Measurements from ENCODE around the gene LCNL1.

The LCNL1 gene

DNA sequence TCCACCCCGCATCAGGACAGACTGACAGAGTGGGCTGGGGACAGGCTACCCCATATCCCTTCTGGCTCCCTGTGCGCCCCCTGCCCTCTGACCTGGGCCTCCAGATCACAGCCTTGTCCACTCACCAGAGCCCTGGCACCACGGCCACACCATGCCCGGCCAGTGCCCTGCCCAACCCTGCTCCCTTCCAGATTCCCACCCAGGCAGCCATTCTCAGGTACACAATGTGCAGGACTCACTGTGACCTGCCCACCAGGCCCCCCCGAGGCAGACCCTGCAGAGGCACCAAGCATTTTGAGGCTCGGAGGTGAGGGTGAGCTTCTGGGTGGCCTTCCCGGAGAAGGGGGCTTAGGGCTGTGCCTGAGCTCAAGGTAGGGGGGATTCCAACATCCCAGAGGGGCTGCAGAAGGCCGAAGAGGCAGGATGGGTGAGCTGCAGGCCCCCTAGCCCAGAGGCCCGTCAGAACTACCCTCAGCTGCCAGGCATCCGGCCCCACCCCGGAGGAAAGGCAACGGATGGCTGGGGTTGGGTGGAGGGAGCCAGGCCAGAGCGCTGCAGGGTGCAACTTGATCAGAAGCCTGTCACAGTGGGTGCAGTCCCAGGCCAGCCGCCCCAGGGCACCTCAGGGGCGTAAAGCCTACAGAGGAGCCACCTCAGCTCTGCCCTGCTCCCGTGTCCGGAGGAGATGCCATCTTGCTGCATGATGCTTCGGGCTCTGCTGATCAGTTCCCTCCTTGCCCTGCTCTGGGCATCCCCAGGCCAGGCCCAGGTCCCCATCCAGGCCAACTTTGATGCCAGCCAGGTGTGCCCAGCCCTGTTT, at the start of gene LCNL1:
LCNL1 (plus strand) TSS at position 762 of the 820 bp plus-strand sequence. CDS start 594 bp downstream, outside the sequence.
- DNase-seq (ENCODE audit: low read depth in 2 of 2) = no peak

DNA sequence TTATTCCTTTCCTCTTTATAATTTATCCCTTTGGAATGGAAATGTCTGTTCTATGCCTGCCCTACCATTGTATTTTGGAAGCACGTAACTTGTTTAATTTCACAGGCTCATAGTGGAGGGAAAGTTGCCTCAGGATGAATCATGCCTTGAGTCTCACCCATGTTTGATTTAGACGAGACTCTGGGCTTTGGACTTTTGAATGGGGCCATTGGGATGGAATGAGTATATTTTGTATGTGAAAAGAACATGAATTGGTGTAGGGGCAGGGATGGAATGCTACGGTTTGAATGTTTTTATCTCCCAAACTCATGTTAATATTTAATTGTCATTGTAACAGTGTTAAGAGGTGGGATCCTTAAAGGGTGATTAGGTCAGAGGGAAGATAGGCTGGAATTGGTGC, 48.5 kb upstream of the LCNL1 start:
- DNase-seq (ENCODE audit: low read depth in 2 of 2) = no peak

DNA sequence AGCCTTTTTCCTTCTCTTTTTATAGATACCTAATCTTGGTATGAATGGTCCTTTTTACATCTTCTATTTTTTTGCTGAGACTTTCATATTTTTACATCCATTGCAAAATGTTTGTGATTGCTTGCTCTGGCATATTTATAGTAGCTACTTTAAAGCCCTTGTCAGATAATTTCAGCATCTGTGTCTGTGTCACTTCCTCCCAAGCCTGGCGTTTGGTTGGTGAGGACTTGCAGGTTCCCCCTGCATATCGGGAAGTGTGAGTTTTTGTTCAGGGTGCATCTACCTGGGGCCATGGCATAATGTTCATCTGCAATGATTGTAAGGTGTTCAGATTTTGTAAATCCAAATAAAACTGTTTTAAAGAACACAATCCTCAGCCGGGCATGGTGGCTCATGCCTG, 47.1 kb upstream of the LCNL1 start:
- DNase-seq (ENCODE audit: low read depth in 2 of 2) = no peak

DNA sequence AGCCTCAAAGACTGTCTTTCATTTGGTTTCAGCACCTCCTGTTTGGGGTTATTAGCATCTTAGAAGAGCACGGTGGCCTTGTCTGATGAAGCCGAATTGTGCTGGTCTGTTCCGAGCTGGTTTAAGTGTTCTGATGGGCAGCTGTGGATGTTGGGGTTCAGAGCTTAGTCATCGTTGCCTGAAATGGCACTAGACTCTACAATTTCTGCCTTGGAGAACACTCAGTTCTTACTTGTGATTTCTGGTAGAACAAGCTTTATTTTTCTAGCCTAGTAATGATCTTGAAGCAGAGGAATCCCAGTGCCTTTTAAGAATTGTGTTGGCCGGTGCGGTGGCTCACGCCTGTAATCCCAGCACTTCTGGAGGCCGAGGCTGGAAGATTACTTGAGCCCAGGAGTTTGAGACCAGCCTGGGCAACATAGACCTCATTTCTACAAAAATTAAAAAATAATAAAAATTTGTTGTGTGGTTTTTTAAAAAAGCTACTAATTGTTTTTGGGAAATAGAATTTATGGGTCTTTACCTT, 46.1 kb upstream of the LCNL1 start:
- no peak for DNase-seq (ENCODE audit: low read depth in 2 of 2)

DNA sequence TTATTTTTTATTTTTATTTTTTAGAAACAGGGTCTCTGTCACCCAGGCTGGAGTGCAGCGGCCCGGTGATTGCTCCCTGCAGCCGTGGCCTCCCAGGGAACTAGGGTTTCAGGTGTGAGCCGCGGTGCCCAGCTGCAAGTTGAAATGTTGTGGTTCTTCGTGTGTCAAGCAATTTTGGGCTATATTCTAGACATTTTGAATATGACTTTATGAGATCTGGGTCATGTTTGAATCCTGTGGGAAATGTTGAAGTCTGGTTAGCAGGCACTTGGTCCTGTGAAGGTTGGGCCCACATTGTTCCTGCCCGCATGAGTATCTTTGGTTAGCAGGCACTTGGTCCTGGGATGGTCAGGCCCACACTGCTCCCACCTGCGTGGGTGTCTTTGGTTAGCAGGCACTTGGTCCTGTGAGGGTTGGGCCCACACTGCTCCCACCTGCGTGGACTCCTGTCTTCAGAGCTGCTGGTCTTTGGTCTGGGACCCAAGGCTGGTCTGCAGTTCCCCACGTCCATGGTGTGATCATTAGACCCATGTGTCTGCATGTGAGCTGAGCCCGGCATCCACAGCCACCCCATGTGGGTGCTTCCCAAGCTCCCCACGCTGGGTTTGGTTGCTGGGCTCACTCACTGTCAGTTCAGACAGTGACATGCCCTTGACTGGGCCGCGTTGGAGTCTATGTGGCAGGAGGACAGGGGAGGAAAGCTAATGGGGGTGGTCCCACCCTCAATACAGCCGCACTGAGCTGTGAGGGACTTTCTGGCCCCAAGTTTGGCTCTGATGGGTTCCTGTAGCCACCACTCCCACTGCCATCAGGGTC, 45.4 kb upstream of the LCNL1 start:
- DNase-seq (ENCODE audit: low read depth in 2 of 2) = no peak

DNA sequence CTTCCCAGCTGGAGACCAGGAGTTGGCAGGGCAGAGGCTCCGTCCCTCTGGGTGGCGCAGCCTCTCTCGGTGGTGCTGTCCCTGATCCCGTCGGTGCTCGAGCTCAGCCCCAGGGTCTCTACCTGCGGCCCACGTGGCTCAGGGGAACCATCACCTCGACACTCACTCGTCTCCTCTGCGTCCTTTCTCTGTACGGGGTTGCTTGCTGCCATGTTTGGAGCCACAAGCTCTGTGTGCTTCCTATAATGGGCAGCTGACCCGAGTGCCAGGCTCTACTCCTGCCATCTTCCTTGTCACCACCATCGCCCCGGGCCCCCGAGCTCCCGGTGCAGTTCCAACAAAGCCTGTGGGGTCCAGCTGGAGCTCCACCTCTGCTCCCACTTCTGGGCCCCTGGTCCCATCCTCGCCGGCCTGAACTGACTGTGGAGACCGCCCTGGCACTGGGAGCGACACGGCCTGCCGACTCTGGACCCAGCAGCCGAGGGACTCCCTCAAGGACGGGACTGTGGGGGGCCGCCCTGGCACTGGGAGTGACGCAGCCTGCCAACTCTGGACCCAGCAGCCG, 43.3 kb upstream of the LCNL1 start:
- no peak for DNase-seq (ENCODE audit: low read depth in 2 of 2)

DNA sequence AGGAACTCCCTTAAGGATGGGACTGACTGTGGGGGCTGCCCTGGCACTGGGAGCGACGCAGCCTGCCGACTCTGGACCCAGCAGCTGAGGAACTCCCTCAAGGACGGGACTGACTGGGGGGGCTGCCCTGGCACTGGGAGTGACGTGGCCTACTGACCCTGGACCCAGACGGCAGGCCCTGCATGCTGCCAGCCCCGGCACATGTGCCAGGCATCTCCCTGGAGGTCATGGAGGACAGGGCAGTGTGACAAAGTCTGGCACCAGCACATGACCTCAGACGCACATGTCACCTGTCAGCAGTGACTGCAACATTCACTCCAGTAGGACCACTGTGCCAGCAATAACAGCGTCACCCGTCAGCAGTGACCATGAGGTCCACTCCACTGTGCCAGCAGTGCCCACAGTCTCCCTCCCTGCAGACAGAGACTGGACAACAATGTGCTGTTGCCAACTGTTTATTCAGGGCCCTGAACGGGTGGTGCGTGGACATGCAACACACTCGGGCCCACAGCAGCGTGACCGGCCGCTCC, 42.7 kb upstream of the LCNL1 start:
- DNase-seq (ENCODE audit: low read depth in 2 of 2) = no peak

DNA sequence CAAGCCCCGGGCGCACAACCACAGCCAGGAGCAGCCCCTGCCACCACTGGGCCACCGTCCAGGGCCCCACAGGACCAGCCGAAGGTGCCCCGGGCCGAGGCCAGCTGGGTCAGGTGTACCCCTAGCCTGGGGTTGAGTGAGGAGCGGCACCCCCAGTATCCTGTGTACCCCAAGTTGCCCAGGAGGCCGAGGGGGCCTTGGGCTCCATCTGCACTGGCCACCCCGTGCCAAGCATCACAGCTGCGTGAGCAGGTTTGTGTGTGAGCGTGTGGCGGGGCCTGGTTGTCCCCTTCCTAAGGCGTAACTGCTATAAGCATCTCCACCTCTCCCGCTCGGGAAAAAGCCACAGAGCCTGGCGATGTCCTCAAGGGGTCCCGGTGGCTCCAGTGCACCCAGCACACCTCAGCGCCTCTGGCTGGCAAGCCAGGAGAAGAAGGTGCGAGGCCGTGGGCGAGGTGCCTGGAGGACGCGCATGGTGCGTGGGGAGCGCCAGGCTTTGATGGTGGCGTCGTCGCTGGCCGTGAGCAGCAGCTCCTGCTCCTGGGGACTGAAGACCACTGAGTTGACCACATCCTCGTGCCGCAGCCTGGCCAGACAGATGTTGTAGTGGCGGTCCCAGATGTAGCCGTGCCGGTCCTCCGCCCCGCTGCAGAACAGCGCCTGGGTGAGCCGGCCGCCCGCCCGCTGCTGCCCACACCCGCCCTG, 42.1 kb upstream of the LCNL1 start:
- DNase-seq (ENCODE audit: low read depth in 2 of 2) = no peak

DNA sequence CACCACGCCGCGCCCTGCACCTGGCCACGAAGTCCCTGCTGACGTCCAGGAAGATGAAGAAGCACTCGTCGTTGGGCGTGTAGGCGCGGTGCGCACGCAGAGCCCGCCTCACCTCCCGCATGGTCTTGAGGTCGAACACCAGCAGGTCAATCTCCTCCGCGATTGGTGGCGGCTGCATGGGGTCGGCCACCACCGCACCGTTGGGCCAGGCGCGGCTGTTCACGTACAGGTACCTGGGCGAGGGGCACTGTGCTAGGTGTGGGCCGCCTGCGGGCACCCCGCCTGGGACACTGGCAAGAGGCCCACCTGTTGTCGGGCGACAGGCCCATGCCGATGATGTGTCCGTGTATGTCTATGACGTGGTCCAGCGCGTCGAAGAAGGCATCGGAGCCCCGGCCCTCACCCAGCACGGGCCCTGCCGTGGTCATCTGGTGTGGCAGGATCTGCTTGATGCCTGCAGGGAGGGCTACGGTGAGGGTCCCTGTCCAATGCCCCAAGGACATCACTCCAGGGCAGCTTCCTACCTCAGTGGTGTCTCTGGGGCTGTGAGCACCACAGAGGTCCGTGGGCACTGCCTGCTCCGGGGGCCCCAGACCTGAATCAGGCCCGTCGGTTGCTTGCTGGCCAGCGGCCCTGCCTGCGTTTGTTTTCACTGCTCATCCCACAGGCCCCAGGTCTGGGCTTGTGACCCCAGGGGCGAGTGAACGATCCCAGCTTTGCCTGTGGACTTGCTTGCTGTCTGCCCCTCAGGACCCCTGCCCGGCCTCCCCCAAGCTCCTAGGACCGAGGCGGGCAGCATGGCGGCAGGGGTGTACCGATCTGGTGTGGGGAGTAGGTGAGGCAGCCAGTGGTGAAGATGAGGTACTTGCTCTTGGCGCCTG, 41.3 kb upstream of the LCNL1 start:
- no peak for DNase-seq (ENCODE audit: low read depth in 2 of 2)

DNA sequence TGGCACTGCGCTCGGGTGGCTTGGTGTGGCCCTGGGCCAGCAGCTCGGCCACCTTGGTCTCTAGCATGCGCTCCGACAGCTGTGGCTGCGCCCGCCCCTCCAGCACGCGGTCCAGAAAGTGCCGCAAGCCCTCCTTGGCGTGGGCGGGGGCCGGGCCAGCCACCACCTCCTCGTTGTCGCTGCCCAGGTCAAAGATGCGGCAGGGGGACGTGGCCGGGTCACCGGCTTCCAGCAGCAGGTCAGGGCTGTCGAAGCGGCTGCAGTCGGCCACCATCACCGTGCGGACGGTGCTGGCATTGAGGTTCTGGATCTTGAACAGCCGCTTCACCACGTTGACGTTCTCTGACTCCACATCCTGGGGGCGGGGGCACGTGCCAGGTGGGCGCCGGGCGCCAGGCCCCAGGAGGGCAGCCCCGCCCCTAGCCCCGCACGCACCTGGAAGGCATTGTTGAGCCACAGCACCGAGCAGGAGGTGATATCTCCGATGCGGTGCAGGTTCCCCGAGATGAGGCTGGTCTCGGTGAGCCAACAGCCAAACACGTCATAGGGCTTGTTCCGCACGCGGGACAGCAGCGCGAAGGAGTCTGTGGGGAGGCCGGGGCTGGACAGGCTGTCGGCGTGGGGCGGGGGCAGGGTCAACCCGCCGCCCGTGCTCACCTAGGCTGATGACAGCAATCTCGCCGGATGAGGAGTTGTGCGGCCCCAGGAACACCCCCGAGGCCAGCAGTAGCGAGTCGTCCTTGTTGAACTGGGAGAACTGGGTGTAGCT, 40.5 kb upstream of the LCNL1 start:
- no peak for DNase-seq (ENCODE audit: low read depth in 2 of 2)

DNA sequence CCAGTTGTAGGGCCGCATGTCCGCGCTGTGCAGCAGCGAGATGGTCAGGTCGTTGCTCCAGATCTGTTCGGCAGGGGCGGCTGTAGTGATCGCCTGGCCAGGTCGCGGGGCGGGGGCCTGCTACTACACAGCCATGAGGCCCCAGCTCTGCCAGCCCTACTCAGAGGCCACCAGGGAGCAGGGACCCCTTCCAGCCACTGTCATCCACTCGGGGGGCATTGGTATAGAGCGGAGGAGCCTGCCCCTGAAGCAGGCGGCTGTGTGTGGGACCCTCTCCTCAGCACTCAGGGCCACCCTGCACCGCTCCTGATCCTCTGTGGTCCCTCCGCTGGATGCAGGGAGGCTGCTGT, 39.9 kb upstream of the LCNL1 start:
- DNase-seq (ENCODE audit: low read depth in 2 of 2) = no peak

DNA sequence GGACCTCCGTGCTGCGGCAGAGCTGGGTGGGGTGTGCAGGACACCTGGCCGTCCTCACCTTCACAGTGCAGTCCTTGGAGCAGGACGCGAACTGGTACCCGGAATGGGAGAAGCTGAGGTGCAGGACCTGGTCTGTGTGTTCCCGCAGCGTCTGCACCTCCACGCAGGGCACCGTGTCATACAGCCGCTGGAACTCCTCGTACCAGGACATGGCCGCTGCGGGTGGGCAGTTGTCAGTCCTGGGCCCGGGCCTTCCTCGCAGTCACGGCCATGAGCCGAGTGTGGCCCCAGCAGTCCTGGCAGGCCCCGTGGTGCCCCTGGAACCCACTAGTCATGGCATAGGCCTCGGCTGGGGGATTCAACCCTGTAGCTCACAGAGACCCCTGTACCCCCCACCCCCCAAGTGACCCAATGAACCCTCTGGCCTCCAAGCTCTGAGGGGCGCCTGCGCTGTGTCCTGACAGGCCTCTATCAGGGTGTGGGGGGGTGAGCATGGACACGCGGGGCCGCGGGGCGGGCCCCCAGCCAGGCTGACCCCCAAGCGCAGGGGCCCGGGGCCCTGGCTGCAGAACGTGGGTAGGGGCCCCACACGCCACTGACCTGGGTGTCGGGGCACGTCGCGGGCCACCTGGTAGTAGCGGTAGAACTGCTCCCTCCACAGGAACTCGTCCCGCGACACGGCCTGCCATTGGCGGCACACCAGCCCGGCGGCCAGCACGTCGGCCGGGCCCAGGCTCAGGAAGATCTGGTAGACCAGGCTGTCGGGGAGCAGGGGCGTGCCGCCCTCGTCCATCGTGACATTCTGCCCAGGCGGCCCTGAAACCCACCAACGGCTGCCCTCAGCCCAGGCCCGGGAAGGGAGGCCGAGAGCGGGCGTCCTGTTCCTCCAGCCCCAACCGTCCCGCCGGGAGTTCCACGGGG, 39.2 kb upstream of the LCNL1 start:
- DNase-seq (ENCODE audit: low read depth in 2 of 2) = no peak

DNA sequence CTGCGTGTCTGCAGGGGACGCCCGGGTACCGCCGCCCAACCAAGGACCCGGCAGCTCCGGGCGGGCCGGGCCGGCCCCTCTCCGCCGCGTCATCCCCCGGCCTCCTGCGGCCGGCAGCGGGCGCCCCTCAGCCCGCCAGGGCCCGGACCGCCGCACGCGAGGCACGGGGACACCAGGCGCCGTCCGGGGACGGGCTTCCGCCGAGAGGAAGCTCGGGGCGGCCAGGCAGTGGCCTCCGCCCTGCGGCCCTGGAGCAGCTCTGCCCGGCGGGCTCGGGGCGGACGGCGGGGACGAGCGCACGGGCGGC, 38.6 kb upstream of the LCNL1 start:
- DNase-seq (ENCODE audit: low read depth in 2 of 2) = peak in 1 of 2 experiments; percentile 12

DNA sequence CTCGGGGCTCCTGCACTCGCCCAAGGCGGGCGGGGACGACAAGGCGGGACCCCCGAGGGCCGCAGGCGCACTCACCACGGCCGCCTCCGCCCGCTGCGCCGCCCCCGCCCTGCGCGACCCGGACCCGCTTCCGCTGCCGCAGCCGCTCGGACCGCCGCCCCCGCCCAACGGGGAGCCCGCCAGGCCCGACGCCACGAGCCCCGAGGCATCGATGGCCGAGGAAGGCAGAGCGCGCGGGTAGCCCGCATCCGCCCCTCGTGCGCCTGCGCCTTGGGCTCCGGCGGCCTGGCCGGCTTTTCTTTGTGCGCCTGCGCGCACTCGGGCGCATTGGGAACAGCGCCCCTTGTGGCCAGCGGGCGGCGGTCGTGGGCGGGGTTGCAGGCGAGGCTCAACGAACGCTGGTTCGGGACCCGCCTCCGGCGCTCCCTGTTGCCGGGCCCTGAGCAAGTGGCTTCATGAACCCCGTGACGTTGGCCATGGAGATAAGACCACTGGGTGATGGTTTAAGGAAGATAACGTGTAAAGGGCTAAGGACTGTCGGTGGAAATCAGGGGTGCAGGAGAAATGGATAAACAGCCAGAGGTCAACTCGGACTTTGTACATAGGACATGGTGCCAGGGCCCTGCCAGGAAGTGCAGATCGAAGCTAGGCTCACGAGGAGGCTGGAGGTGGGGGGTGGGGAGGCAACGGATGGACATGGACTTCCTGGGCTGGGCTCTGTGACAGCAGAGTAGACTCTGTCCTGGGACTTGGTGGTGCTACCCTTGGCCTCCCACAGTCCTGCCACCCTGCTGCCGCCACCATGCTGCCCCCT, 38.1 kb upstream of the LCNL1 start, which contains the start of the genes C8G and FBXW5:
C8G (plus strand) TSS at position 725 of the 814 bp plus-strand sequence; CDS start at position 803, 78 bp downstream.
FBXW5 (minus strand) TSS at position 220 of the 814 bp plus-strand sequence. CDS start 655 bp downstream, outside the sequence.
- DNase-seq (ENCODE audit: low read depth in 2 of 2) = peak; percentile 85 to 87

DNA sequence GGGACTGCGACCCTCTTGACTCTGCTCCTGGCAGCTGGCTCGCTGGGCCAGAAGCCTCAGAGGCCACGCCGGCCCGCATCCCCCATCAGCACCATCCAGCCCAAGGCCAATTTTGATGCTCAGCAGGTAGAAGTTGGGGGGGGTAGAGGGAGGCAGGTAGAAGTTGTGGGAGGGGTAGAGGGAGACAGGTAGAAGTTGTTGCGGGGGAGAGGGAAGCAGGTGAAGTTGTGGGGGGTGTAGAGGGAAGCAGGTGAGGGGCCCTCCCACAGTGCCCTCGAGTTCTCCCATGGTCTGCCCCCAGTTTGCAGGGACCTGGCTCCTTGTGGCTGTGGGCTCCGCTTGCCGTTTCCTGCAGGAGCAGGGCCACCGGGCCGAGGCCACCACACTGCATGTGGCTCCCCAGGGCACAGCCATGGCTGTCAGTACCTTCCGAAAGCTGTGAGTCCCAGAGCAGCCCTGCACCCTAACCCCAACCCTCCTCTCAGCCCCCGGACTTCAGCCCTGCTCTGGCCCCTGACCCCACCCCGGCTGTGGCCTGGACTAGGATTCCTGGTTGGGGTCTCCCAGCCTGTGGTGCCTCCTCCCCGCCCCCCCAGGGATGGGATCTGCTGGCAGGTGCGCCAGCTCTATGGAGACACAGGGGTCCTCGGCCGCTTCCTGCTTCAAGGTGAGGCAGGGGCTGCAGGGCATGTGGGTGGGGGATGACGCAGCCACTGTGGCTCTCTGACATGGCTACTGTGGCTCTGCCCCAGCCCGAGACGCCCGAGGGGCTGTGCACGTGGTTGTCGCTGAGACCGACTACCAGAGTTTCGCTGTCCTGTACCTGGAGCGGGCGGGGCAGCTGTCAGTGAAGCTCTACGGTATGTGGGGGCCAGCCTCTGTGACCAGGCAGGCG, 37.2 kb upstream of the LCNL1 start:
- no peak for DNase-seq (ENCODE audit: low read depth in 2 of 2)

DNA sequence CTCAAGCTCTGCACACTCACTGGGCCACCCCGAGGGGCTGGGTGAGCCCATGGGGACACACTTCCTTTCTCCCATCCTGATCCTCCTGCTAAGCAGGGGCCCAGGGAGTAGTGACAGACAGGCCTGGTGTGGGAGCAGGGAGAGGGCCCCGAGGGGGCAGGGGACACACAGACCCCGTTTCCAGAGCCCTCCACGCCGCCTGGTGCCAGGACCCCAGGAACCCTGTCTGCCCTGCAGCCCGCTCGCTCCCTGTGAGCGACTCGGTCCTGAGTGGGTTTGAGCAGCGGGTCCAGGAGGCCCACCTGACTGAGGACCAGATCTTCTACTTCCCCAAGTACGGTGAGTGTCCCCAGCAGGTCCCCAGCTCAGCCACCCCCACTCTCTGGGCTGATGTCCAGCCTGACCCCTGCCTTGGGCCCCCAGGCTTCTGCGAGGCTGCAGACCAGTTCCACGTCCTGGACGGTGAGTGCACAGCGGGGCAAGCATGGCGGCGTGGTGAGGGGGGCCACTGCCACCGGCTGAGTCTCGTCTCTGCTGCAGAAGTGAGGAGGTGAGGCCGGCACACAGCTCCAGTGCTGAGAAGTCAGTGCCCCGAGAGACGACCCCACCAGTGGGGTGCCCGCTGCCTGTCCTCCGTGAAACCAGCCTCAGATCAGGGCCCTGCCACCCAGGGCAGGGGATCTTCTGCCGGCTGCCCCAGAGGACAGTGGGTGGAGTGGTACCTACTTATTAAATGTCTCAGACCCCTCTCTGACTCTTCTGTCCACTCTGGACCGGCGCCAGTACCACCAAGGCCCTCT, 36.4 kb upstream of the LCNL1 start:
- no peak for DNase-seq (ENCODE audit: low read depth in 2 of 2)

Measured in fibroblast of skin of left quadriceps (primary cell).